Right forelimb (tissue), 1 donor: ENCODE measurements around the gene CNOT1.
"Not testable (repeated sequence)": the region's sequence is repeated elsewhere in the genome, so short reads cannot be mapped to it uniquely, and the experiment has no call there.

Source experiments
- DNase-seq: peaks from one replicate; pipeline ENCODE4 v3.0.0-alpha.2; 2018

CNOT1 gene

DNA sequence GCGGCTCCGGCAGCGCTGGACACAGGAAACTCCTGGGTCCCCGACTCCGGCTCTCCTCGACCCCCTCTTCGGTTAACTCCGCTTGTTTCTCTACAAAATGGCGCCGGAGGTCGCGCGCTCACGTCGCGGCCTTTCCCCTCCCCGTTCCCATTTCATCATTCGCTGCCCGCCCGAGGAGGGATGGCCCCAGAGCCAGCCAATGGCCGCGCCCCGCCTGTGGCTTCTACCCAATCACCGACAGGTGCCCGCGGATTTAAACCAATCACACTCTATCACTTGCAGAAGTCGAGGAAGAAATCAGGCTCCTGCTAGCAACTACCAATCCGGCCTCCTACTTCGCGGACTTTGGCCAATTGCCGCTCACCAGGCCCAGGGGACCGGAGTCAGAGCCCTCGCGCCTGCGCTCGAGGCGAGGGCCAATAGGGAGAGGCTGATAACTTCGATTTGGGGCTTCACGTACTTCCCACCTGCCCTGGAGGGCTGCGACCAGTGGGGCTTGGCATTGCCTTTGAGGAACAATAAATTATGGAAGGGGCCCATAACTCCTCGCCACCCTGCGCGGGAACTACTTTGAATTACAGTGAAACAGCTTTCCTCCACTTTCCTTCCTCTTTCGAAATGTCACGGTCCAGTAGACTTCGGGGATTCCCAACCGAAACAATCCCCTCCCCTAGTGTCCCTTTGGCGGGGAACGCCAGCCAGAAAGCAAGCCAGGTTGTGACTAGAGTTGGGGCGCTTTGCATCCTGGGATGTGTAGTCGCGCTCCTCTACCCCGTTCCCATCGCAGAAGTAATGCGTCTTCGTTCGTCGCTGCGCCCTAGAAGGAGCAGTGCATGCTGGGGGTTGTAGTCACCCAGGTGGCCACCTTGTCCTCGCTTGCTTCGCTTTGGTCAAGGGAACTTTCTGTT is at the start of gene CNOT1:
Gene CNOT1, minus strand, starts transcription at position 94 of the 908 bp plus-strand sequence. CDS start 30,489 bp downstream, outside the sequence.
- peak; percentile 100 for DNase-seq

- no peak for DNase-seq
These were observed 49.1 kb upstream of the CNOT1 start for GRCh38 chr16:58678716-58679115.

DNA sequence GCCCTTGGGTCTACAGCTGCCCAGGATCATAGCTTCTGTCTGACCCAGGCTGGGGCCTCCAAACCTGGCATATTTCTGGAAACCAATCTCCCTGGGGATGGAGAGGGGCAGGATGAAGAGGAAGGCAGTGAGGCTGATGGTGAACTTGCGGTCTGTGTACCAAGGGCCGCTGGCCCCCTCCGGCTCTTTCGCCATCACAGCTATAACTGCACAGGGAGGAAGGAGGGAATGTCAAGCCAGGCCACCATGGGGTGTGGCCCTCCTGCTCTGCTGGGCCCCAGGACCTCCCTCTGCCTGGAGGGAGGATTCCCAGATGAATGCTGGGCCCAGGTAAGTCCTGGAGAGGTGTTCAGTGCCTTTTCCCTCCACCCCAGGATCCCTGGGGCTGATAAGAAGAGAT is 48.6 kb upstream of the CNOT1 start:
- DNase-seq, result no peak

DNA sequence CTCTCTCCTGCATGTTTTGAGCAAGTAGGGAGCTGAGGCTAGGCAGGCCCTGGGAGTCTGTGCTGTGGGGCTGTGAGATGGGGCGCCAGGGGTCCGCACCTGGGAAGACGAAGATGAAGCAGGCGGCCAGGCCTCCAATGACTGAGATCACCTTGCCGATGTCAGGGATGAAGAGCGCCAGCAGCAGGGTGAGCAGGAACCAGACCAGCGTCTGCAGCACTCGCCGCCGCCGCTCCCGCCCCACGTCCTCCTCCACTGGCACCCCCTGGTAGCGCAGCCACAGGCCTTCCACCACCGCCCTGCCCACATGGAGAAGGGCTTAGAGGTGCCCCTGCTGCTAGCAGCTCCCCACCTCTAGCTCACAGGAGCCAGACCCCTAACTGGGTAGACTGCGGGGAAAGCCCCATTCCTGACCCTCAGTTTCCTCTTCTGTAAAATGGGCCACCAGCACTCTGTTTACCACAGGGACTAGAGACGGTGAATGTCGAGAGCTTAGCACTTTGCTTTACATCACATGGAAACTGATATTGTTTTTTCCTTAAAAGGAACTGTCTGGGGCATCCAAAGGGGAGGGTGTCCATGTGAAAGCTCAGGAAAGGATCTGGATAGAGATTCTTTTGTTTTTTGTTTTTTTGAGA is 41.4 kb upstream of the CNOT1 start:
- no peak for DNase-seq

- no peak for DNase-seq
These were observed 40.6 kb upstream of the CNOT1 start for GRCh38 chr16:58670177-58670576.

GRCh38 chr16:58665200-58665599 is 35.6 kb upstream of the CNOT1 start:
- DNase-seq, result no peak

- DNase-seq, result no peak
These were observed 31.7 kb upstream of the CNOT1 start for GRCh38 chr16:58661199-58661830.

DNA sequence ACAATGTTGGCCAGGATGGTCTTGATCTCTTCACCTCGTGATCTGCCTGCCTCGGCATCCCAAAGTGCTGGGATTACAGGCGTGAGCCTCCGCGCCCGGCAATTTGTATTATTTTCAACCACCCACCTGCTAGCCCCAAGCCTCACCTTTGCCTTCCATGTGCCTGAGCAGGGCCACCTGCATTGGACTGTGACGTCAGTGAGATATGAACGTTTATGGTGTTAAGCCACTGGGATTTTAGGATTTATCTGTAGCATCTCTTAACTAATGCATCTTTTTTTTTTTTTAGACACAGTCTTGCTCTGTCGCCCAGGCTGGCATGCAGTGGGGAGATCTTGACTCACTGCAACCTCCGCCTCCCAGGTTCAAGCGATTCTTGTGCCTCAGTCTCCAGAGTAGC is 30.3 kb upstream of the CNOT1 start:
- DNase-seq, result not testable (repeated sequence)

GRCh38 chr16:58658796-58659211 is 29.2 kb upstream of the CNOT1 start:
- no peak for DNase-seq

DNA sequence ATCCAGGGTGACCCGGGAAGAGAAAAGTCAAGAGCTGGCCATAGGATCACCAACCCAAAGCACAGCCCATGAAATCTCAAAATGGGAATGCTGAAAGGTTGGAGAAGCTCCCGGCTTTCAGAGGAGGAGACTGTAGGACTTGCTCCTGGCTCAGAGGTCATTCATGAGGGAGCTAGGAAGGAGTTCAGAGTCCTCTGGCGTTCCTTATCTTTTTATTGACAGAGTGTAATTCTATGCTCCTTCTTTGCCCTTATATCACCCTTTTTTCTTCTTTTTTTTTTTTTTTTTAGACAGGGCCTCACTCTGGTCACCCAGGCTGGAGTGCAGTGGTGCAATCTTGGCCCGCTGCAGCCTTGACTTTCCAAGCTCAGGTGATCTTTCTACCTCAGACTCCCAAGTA is 27.3 kb upstream of the CNOT1 start:
- DNase-seq, result no peak

GRCh38 chr16:58655215-58655596 is 25.6 kb upstream of the CNOT1 start:
- DNase-seq, result no peak

GRCh38 chr16:58654560-58655214 is 25.1 kb upstream of the CNOT1 start:
- DNase-seq, result no peak

DNA sequence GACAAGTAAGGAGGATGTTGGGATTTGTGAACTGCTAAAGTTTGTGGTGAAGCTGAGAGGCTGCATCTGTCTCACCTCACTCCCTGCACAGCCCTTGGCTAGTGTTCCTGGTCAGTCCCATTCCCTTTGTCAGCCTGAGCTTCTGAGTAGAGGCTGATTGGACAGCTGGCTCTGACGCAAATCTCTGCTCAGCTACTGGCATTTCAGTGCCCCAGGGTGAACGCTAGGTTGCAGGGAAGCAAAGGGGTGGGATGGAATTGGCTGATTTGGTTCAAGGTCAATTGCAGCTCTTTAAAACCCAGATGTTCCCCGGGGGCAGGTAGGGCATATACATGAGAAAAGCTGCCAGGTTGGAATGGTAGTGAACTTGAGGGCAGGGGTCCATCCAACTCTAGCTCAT is 23.1 kb upstream of the CNOT1 start:
- no peak for DNase-seq

- DNase-seq, result no peak
These were observed 22.3 kb upstream of the CNOT1 start for GRCh38 chr16:58651965-58652348.

- DNase-seq, result no peak
These were observed 20.1 kb upstream of the CNOT1 start for GRCh38 chr16:58649707-58650106.

DNA sequence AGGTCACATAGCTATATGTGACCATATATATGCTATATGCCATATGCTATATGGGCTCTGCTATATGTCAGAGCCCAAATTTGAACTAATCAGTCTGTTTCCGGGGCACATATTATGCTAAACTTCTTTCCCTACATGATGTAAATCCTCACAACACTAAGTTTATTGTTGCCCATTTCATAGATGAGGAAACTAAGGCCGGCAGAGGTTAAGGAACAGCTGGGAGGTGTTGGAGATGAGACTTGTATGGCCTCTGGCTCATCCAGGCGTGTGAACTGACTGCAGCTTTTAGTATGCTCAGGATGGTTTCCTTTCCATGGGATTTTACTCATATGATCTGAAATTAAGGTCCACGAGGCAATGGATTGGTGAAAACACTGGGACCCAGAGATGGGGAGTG is 17.5 kb upstream of the CNOT1 start:
- DNase-seq, result no peak

DNA sequence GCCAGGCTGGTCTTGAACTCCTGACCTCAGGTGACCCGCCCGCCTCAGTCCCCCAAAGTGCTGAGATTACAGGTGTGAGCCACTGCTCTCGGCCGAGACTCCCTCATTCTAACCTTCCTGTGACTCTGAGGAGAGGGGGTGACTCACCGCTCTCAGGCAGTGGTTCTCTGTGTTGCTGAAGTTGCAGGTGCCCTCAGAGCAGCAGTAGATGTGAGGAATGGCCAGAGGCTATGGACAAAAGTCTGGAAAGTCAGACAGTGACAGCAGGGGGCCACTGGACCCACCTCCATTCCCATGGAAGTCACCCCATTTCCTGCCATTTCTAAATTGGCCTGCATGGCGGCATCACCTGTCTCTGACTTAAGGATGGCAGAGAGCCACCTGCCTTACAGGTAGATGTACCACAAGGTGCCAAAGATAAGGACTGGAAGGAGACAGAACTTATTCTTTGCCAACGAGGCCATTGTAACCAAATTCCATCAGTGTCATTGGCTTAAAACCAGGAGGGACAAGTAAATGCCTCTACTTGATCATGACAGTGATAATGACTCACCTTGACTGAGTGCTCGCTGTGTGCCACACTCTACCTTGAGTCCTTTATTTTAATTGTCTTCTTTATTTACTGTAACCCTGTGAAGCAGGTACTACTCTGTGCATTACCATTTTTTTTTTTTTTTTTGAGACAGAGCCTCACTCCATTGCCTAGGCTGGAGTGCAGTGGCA is 15.3 kb upstream of the CNOT1 start:
- DNase-seq, result no peak

- DNase-seq, result no peak
These were observed 14.5 kb upstream of the CNOT1 start for GRCh38 chr16:58644108-58644507.

DNA sequence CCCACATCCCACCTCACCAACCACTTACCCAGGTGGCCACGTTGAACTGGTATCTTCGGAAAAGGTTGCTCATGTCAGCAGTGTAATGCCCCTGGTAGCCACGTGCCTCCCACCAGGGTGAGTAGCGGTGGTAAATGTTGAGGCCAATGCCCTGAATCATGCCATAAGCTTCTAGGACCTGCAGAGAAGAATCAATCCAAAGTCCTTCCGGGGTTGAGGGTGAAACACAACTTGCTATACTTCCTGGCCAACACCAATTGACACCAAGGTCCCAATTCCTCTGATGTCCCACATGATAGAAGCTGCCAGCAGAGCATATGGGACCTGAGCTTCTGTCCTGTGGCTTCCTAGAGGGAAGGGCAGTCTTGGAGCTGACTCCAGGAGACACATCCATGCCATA is 11.3 kb upstream of the CNOT1 start:
- no peak for DNase-seq

GRCh38 chr16:58639836-58640235 is 10.2 kb upstream of the CNOT1 start:
- no peak for DNase-seq

GRCh38 chr16:58639230-58639629 is 9.6 kb upstream of the CNOT1 start:
- no peak for DNase-seq

GRCh38 chr16:58638148-58639036 is 8.8 kb upstream of the CNOT1 start:
- no peak for DNase-seq
